ENCODE results near the gene TTLL6. TPM values are rescaled to one million over a fixed set of nuclear protein-coding genes. Genes with fewer than 3 reads are reported as not detected.

The TTLL6 gene
- total and polyA plus RNA-seq, 2 donors from 2014 or later = 2.3 to 4.2 TPM

- no peak overlapping the region for H3K4me3 ChIP-seq (ENCODE audit: low read length in 3 of 3)
- no peak overlapping the region for H3K27ac ChIP-seq (ENCODE audit: low read depth in 2 of 2, low read length in 2 of 2)
- H3K27me3 ChIP-seq (ENCODE audit: control insufficient read depth, insufficient read depth, low read length) = peaks cover 83% of the 10 kb centered on the region
- no peak for TF ChIP-seq CTCF (IDR thresholded peaks at IDR 0.05; ENCODE audit: borderline replicate concordance, extremely low read depth, insufficient read depth)
- H3K36me3 ChIP-seq (ENCODE audit: control insufficient read depth in 2 of 3, insufficient read depth in 3 of 3, low read length in 3 of 3) = no peaks in the 10 kb centered on the region
- no peaks in the 10 kb centered on the region for H3K4me1 ChIP-seq (ENCODE audit: control insufficient read depth in 2 of 3, insufficient read depth in 2 of 3, low read depth in 1 of 3, low read length in 3 of 3)
- H3K9me3 ChIP-seq (ENCODE audit: control insufficient read depth in 2 of 3, insufficient read depth in 1 of 3, low read length in 3 of 3) = no peaks in the 10 kb centered on the region
- intact Hi-C loops (cut with DNase I) = no loop called here
- H3K9ac ChIP-seq (ENCODE audit: low read length in 3 of 3) = no peak overlapping the region
- FAIRE-seq = no peak
- no peak for DNase-seq
These were observed 76.5 kb downstream of the TTLL6 start for GRCh38 chr17:48740537-48740936.

GRCh38 chr17:48738803-48739526 is 78.1 kb downstream of the TTLL6 start:
- Histone ChIP-seq H3K9ac (ENCODE audit: low read length in 3 of 3) (no peak overlapping the region), H3K4me3 (ENCODE audit: low read length in 3 of 3) (no peak overlapping the region), H3K27ac (ENCODE audit: low read depth in 2 of 2, low read length in 2 of 2) (no peak overlapping the region), H3K36me3 (ENCODE audit: control insufficient read depth in 2 of 3, insufficient read depth in 3 of 3, low read length in 3 of 3) (no peaks in the 10 kb centered on the region), H3K9me3 (ENCODE audit: control insufficient read depth in 2 of 3, insufficient read depth in 1 of 3, low read length in 3 of 3) (no peaks in the 10 kb centered on the region), H3K4me1 (ENCODE audit: control insufficient read depth in 2 of 3, insufficient read depth in 2 of 3, low read depth in 1 of 3, low read length in 3 of 3) (no peaks in the 10 kb centered on the region), H3K27me3 (ENCODE audit: control insufficient read depth, insufficient read depth, low read length) (peaks cover 83% of the 10 kb centered on the region)
- FAIRE-seq = no peak
- no peak for DNase-seq
- TF ChIP-seq CTCF (IDR thresholded peaks at IDR 0.05; ENCODE audit: borderline replicate concordance, extremely low read depth, insufficient read depth) = no peak
- intact Hi-C loops (cut with DNase I) = no loop called here

GRCh38 chr17:48738424-48738802 is 78.6 kb downstream of the TTLL6 start:
- H3K27me3 ChIP-seq (ENCODE audit: control insufficient read depth, insufficient read depth, low read length) = peaks cover 84% of the 10 kb centered on the region

More at GRCh38 chr17:48738424-48738802, 78.6 kb downstream of the TTLL6 start:
- Histone ChIP-seq H3K4me3 (ENCODE audit: low read length in 3 of 3) (no peak overlapping the region), H3K36me3 (ENCODE audit: control insufficient read depth in 2 of 3, insufficient read depth in 3 of 3, low read length in 3 of 3) (no peaks in the 10 kb centered on the region), H3K9me3 (ENCODE audit: control insufficient read depth in 2 of 3, insufficient read depth in 1 of 3, low read length in 3 of 3) (no peaks in the 10 kb centered on the region), H3K9ac (ENCODE audit: low read length in 3 of 3) (no peak overlapping the region), H3K4me1 (ENCODE audit: control insufficient read depth in 2 of 3, insufficient read depth in 2 of 3, low read depth in 1 of 3, low read length in 3 of 3) (no peaks in the 10 kb centered on the region), H3K27ac (ENCODE audit: low read depth in 2 of 2, low read length in 2 of 2) (no peak overlapping the region)
- DNase-seq = no peak
- intact Hi-C loops (cut with DNase I) = no loop called here
- no peak for FAIRE-seq
- TF ChIP-seq CTCF (IDR thresholded peaks at IDR 0.05; ENCODE audit: borderline replicate concordance, extremely low read depth, insufficient read depth) = no peak
